ELR (cell line): ENCODE data around the gene HLA-DMB.

ENCODE experiments used
- DNase-seq: peaks from one replicate; pipeline ENCODE4 v3.0.0-alpha.2; 2015; ENCODE audit warnings: low read depth

Gene HLA-DMB

GRCh38 chr6:32940656-32941213 lies at the start of gene HLA-DMB:
Gene HLA-DMB, minus strand, starts transcription at chr6:32941028. Its CDS starts 221 bp downstream, at chr6:32940807.
- DNase-seq, result peak; percentile 81

DNA sequence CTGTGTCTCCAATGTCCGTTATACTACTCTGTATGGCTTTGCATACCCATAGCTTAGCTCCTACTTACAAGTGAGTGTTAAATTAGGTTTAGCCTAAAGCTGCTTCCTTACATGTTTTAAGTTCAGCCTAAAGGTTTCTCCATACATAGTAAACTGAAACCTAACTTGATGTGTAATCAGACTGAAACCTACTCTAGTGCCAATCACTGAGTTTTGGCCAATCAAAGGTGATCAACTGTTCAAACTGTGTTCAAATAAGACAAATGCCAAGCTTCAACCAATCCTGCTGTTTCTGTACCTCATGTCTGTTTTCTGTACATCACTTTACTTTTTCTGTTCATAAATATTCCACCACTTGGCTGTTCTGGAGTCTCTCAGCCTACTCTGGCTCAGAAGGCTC lies 48.5 kb upstream of the HLA-DMB start:
- DNase-seq, result no peak

DNA sequence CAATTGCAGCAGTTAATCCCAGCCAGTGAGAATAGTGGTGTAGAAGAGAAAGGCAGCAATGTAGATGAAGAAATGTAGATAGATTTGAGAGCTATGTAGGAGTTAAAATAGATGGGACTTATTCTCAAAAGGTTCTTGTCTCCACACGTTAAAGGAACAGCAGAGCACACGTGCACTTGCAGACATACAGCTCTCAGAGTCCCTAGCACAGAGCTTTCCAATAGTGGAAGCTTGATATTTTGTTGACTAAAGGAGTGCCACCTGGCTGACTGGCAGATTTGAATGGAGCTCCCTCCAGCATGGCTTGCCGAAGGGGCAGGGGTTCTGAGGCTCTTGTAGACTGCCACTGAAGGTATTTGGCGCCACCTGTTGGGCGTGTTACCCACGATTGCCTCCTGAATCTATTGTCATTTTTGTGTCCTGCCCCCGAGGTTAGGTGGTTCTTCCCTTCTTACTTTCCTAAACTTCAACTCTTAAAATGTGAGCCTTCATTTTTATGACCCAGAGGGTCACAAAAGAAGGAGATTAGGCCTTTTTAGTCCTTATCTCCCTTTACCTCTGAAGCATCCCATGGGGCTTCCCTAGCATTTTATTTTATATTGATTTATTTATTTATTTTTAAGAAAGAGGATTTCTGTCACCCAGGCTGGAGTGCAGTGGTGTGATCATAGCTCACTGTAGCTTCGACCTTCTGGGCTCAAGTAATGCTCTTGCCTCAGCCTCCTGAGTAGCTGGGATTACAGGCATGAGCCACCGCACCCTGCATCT lies 44.0 kb upstream of the HLA-DMB start:
- DNase-seq, result peak; percentile 87

GRCh38 chr6:32983964-32984621 lies 43.3 kb upstream of the HLA-DMB start:
- no peak for DNase-seq

- no peak for DNase-seq
Measured at GRCh38 chr6:32983493-32983848, 42.6 kb upstream of the HLA-DMB start.

DNA sequence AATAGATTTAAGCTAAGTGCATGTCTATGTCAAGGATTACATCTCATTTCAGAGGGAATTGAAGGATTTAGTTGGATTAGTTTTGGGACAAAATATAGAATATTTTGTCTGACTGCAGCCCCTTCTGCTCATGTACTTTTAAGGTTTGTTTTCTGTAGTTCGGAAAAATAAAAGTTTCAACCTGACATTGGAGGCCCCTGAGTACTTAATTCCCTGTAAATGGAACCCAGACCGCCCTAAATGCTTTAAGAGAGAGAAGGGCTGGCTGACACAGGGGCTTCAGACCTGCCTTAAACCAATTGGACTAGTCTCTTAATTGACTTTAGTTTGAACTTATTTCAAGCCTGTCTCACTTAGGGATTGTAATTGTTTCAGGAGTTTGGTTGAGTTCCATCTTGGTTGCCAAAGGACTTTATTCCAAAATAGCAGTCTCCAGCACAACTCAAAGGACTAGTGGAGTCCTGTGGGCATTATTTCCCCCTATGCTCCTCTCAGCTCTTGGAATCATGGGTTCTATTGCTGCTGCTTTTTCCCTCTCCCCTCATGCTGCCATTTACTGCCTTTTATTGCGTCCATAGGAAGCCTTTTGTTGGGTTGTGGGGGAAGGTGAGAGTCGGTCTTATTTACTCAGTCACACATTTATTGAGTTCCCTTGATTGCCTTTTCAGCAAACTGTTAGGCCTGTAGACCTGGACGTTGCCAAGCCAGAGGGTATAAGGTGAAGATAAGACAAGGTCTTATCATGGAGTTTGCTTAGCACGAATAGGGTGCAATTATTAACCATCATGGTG lies 42.1 kb upstream of the HLA-DMB start:
- no peak for DNase-seq

GRCh38 chr6:32982084-32982701 lies 41.4 kb upstream of the HLA-DMB start:
- DNase-seq, result peak; percentile 36

GRCh38 chr6:32980488-32981038 lies 39.7 kb upstream of the HLA-DMB start:
- no peak for DNase-seq

- DNase-seq, result no peak
Measured at GRCh38 chr6:32979720-32980487, 39.1 kb upstream of the HLA-DMB start.

- DNase-seq, result no peak
Measured at GRCh38 chr6:32977953-32978324, 37.1 kb upstream of the HLA-DMB start.

- DNase-seq, result no peak
Measured at GRCh38 chr6:32977272-32977952, 36.6 kb upstream of the HLA-DMB start.

GRCh38 chr6:32976334-32977069 lies 35.7 kb upstream of the HLA-DMB start:
- no peak for DNase-seq

DNA sequence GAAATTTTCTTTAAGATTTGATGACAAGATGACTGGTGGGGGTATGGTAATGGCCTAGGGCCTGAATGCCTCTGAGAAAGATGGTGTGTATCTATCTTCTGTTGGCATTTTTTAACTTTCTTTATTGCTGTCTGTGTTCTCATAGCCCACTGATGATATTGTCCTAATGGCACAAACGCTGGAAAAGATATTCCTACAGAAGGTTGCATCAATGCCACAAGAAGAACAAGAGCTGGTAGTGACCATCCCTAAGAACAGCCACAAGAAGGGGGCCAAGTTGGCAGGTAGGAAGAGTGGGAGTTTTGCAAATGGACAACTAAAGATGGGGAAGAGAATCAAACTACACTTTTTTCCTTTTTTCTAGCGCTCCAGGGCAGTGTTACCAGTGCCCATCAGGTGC lies 35.1 kb upstream of the HLA-DMB start:
- DNase-seq, result no peak

DNA sequence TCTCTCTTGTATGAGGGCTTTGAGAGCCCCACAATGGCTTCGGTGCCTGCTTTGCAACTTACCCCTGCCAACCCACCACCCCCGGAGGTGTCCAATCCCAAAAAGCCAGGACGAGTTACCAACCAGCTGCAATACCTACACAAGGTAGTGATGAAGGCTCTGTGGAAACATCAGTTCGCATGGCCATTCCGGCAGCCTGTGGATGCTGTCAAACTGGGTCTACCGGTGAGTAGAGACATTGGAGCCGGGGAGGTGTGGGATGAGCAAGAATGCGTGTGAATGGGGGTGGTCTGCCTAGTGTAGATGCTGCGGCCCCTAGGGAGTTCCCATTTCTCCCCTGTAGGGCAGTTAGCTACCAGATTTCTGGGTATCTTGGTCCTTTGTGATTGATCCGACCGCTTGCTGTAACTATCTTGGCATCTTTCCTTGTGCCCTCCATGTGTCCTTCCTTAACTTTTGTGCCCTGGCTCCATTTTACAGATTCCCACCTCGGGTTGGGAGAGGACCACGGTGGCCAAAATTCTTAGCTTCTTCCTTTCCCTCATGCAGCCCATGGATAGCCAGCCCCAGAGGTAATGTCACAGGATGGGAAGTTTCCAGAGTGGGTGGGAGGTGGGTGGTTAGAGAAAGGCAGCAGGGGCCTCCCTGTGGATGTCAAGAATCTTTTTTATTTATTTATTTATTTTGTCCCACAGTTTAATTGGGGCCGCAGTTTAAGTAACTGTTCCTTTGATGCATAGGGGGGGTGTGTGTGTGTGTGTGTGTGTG lies 33.9 kb upstream of the HLA-DMB start:
- DNase-seq, result peak; percentile 30

DNA sequence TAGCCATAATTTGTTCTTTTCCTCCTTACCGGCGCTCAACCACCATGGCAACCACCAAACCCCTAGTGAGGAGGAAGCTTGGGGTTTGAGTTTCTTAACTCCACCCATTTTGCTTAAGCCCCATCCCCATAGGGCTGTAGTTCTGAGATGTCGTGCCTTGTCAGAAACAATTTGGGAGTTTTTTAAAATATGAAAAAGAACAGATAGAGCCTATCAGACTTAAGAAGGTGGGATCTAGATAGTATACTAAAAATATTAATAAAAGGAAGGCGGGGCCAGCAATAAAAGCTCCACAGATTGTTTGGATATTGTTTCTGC lies 33.1 kb upstream of the HLA-DMB start:
- peak; percentile 72 for DNase-seq

DNA sequence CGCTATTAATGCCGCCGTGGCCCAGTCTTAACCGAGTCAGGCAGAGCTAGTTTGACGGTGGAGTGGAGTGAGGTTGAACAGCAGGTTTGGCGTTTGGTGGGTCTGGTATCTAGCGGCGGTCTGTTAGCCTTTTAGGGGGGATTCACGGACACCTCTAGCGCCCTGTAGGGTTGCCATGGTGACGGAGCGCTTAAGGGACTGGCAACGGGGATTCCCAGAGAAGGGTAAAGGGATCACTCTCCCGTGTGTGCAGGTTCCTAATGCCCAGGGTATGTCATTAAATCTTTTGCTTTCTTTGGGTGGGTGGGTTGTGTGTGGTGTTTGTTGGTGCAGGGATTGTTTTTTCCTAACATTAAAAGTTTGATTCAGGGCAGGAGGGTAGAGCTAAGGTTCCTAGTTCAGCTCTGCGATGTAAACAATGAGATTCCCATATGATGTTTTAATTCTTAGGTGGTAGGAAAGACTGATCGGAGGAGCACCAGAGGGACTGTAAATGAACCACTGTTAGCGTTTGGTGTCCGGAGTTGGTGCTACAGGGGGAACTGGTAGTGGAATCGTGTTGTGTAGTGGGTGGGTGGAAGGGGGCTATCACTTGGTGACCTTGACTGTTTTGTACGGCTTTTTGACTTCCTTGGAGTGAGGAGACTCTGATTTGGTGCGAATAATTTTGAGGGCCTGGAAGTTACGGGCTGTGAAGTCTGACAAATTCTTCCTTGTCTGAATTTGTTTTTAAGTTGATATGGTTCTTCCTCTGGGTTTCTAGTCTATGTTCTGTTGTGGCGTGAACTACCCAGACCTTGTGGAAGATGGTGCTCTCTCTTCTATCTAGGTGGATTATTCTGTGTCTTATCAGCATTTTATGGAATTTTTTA lies 32.6 kb upstream of the HLA-DMB start:
- peak; percentile 73 for DNase-seq

DNA sequence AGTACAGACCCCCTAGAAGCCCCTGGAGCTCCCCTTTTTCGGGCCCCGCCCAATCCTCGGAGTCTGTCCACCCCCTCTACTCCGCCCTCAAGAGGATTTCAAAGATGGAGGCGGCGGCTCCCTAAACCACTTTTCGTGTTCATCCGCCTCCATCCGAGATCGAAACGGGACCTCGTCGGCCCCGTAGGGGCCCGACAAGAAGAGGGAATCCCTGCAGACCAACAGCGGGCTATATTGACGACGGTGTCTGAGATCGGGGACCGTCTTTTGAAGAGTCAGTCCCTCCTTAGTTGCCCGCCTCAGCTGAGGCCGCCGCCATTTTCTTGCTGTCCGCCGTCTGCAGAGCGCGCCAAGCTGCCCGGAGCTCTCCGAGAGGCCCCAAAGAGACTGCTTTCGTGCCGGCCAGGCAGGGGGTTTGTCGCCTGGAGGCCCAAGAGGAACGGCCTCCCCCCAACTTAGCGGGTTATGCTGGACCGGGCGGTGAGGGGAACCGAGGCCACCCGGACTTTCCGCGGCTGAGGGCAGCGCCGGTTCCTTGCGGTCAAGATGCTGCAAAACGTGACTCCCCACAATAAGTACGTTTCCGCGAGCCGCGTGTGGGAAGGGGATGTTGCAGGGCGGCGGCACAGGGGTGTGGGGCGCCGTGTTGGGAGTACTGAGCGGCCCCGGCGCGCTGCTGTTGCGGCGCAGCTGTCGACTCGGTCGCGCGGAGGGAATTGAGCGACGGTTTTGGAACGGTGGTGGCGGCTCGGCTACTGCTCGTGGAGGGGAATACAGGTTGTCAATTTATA lies 31.7 kb upstream of the HLA-DMB start:
- DNase-seq, result no peak
